GM19351 (cell line): ENCODE data around the gene CORO2A.
"Not testable (repeated sequence)": the region's sequence is repeated elsewhere in the genome, so short reads cannot be mapped to it uniquely, and the experiment has no call there.

Source experiments
- ATAC-seq: cut with Tn5 transposase; IDR thresholded peaks from one replicate; pipeline ENCODE4 v1.9.1; 2021; ENCODE audit warnings: mild to moderate bottlenecking, moderate library complexity; ENCODE audit not compliant: unreplicated experiment

The CORO2A gene

DNA sequence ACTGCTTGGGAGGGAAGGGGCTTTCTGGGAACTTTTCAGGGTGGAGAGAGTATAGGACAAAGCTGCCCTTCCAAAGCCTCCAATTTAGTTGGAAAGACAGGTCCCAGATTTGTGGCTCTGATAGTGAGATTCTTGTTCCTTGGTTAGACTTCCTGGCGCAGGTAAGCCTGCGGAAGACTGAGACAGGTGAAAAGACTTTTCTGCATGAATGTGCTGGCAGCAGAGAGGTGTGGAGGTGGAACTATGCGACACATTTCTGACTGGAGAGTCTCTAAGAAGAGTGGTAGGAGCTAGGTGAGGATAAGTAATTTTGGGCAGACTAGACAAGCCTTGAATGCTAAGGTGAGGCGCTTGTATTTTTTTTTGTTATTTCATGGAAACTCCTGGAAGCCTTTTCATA lies 106.0 kb downstream of the CORO2A start:
- ATAC-seq: no peak

DNA sequence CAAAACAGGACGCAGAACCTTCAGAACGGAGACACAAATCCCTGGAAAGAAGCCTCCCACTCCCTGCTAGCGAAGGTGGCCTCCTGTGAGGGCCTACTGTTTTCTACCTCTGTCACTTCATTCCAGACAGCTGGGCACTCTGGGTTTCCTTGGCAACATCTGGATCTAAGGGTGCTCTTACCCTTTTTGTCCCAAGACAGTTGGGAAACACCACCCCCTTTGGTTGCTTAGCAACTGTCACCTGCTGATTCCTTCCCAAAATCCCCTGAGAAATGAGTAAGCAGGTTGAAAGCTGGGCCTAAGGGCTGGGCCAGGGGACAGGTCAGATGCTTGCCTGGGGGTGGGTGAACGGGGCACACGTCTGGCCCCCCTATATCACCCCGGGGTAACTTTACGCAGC lies 106.5 kb downstream of the CORO2A start:
- no peak for ATAC-seq

DNA sequence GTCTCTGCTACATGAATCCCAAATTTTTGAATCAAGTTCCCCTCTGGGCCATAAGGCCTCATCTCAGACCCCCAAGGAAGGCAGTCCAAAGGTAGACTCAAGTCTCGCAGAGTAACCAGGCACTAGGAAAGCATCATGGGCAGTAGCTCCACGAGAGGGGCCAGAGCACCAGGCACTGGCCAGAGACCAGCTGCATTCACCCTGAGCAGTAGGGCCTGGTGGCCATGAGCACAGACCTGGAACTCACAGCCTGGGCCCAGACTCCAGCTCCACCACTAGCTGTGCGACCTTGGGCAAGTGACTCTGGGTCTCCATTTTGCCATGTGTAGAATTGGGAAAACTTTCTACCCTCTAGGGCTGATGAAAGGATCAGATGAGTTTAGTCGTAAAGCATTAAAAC lies 107.4 kb downstream of the CORO2A start:
- ATAC-seq: no peak

DNA sequence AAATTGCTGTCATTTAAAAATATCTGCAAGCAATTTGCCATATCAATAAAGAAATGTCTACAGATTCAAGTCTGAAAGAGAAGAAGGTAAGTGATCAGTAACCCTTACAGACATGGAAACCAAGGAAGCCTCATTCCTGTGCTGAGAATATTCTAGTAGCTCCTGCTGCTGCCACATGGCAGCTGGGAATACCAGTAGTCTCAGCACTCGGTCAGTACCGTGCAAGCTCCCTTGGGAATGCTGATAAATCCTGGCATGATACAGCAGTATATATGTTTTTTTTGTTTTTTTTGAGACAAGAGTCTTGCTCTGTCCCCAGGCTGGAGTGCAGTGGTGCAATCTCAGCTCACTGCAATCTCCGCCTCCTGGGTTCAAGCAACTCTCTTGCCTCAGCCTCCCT lies 108.0 kb downstream of the CORO2A start:
- ATAC-seq: no peak

DNA sequence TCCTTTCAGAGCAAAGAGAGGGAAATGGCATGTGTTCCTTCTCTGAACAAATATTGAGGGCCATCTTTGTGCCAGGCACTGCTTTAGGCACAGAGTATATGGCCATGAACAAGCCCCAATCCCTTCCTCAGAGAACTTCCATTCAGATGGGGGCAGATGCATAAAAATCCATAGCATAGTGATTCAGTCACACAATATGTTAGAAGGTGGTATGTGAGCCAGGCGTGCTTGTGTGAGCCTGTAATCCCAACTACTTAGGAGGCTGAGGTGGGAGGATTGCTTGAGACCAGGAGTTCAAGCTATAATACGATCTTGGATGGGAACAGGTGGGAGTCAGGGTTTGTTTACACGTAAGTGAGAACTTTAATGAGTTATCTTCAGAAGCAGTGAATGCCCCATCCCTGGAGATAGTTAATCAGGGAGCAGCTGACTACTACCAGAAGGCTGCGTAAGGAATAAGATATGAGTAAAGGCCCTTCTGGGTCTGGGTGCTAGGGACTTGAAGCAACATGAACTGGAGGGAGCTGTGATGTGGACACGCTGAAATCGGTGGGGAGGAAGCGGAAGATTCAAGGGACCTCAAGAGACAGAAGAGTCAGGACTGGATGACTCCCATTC lies 108.8 kb downstream of the CORO2A start:
- no peak for ATAC-seq

DNA sequence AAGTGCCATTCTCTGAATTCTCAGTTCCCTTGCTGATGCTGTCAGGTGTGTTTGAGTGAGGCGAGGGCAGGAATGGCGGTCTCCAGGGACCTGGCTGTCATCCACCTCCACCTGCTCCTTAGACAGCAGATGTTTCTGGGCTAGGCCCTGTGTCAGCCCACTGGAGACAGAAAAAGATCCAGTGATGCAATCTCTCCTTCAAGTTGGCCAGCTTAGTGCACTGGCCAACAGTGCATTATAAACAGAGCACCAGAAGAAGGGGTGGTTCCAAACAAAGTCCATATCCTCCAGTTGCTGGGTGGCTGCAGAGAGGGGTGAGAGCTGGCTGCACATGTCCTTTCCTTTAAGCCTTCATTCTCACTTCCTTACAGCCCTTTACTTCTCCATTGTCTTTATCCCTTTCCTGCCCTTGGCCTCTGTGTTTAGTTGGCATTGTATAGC lies 109.4 kb downstream of the CORO2A start:
- ATAC-seq: no peak

DNA sequence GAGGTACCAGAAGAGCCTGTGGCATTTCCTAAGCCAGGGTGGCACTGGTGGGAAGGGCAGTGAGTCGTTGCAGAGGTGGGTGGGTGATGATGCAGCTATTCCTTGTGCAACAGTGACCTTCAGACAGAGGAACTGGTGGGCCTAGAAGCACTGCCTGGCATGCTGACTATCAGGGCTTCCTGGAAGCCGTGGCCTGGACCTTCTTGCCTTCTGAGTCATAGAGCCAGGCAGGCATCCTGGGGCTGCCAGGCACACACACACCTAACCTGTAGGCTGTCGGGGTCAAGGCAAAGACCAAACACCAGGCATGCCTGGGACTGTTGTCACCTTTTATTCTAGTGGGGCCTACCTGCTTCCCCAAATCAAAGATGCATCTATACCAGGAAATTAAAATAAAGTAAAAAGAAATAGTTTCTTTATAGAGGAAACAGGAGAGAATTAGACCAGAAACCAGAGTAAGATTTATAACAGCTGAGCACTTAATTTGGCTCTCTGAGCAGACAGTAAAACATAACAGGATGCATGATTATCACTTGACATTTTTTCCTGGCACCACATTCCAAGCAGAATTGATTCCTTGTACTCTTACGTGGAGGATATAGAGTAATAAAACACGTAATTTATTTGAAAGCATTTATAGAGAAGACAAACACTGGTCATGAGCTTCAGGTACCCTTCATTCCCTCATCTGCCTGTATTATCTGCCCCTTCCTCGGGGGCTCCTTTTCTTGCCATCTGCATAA lies 110.8 kb downstream of the CORO2A start:
- ATAC-seq: no peak

DNA sequence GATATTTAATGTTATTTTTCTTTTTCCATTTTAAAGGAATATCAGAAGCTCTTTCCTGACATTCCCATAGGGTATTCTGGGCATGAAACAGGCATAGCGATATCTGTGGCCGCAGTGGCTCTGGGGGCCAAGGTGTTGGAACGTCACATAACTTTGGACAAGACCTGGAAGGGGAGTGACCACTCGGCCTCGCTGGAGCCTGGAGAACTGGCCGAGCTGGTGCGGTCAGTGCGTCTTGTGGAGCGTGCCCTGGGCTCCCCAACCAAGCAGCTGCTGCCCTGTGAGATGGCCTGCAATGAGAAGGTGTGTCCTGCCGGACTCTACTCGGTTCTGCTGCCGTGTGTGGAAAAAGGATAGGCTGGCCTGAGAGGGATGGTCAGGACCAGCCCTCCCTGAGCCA lies 111.7 kb downstream of the CORO2A start:
- ATAC-seq: no peak

DNA sequence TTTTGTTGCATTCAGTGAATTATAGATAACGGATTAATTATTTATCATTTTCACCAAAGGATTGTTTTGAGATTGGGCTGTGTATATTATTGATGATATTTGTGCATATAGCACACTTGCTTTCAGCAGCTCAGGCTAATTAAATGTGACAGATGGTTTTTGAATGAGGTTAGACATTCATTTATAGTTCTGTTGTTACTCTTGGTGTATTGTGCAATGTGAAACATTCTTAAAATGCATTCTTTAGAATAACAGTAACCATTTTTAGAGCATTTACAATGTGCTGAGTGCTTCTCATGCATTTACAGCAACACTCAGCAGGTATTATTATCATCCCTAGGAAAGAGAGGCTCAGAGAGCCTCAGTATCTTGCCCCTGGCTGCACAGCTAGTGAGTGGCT lies 112.1 kb downstream of the CORO2A start:
- no peak for ATAC-seq

DNA sequence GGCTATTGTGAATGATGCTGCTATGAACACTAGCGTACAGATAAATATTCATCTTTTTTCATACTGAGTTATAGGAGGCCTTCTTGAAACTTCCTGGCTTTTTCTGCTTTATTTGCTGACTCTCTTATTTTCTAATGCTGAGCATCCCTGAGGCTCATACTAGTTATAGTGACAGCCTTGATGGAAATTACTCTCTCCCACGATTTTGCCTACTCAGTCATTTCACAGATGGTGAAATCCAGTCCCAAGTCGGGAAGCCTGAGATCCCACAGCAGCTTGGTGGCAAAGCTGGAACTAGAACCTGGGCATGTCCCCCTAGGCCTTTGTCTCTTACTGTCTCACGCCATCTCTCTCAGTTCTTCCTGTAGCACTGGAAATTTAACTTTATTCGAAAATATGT lies 113.5 kb downstream of the CORO2A start:
- ATAC-seq: no peak

DNA sequence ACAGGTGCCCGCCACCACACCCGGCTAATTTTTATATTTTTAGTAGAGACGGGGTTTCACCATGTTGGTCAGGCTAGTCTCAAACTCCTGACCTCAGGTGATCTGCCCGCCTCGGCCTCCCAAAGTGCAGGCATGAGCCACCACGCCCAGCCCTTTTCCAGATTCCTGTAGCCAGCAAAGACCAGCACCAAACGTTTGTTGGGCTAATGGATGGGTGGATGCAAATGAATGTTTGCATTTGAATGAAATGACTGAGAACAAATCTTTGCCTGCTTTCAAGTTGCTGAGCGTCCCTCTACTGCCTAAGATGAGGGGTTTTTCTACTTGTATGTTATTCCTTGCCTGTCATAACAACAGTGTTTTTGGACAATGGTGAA lies 115.9 kb downstream of the CORO2A start:
- not testable (repeated sequence) for ATAC-seq

DNA sequence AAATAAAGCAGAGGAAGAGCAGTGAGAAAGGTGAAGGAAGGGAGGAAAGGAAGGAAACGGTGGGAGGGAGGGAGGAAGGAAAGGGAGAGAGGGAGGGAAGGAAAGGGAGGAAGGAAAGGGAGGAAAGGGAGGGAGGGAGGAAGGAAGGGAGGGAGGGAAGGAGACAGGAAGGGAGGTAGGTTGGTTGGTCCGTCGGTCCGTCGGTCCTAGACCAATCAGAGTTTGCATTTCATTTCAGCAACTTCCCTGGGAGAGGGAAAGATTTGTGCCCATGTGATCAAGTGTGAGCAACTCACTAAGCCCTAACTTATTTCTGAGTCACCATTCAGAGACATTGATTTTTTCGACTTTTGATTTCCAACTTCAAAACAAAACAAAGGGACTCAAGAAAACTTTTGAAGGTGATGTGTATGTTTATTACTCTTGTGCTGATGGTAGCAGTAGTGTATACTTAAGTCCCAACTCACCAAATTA lies 117.1 kb downstream of the CORO2A start:
- no peak for ATAC-seq

DNA sequence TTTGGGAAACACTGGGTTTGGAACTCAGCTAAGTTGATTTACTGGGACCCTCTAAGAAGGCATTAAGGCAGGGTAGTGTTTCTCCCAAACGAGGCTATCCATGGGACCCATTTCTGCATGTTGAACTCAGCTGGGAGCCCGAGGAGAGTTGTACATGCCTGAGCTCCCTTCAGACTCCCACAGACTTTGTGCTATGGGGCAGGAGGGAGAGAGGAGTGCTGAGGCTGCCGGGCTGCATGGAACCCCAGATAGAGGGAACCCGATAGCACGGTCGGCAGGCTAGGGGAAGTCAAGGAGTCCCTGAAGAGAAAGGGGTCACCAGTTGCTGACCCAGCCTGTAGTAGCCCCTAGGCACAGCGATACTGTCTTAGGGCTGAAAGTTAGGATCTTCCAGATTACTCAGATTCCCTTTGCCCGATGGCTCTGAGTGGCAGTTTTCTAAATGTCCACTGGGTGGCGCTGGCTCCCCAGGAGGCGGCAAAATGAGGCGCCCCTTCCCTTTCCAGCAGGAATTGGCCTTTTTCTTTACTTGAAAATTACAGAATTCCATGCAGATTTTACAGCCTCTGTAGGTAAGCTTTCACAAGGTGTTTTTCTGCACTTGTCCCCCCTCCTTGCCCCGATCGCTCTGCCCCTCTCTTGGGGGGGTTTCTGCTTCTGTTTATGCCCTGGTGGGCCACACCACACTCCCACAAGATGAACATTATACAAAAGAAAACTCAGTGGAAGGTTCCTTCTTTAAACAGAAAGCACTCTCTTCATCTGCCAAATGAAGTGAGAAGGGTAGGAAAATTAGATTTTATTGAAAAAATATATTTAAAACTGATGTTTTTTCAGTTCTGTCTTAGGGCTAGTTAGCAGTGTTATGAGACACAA lies 118.1 kb downstream of the CORO2A start:
- ATAC-seq: no peak

DNA sequence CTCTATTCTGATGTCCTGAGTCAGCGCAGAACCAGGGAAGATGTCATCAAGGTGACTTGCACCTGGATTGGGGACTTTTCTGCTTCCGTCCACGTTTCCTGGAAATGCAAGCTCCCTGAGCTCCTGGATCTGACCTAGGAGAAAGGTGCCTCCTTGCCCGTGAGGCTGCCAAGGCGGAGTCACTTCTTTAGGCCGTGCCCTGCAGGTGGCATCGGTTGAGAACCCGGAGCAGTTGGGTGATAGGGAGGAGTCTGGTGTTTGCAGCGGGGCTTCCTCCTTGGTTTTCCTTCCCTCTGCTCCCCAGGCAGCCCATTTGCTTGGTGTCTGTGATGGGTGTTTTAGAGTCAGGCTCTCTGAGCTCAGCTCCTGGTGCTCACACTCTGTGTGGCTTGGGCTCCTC lies 120.7 kb downstream of the CORO2A start:
- no peak for ATAC-seq
